Measurements from ENCODE around the gene GNG13. TPM values are rescaled to one million over a fixed set of nuclear protein-coding genes. Genes with fewer than 3 reads are reported as not detected.

The GNG13 gene
- total and polyA plus RNA-seq, 9 of the 15 experiments (the other 6 are each of a cell fraction or from before 2014, with no cell fraction given): not detected

DNA sequence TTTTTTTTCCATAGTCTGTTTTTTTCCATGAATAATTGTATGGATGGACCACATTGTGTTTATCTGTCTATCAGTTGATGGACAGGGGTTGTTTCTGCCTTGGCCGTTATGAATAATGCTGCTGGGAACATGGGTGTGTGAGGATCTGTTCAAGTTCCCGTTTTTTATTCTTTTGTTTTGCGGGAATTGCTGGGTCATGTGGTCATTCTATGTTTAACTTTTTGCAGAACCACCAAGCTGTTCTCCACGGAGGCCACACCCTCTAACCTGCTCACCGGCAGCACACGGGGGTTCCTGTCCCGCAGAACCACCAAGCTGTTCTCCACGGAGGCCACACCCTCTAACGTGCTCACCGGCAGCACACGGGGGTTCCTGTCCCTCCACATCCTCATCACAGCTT, 45.9 kb downstream of the GNG13 start:
- intact Hi-C loops (cut with micrococcal nuclease) (no loop called here), in situ Hi-C loops (cut with MboI) (no loop called here)
- 2% methylated on average over 11 of the region's 11 CpGs for WGBS (ENCODE audit: insufficient coverage, low coverage, missing lambda C conversion rate)
- no peaks in the 10 kb centered on the region for H3K9me3 ChIP-seq (replicated peaks; ENCODE audit: control insufficient read depth, insufficient read depth, low read depth, low read length)
- ChIA-PET CTCF (ENCODE audit: low intra/inter-chr PET ratio) (no interaction called here), POLR2A (interaction anchor here (1.1 to 1.5 kb wide), 2 partner anchors 18 to 19 kb away, joined by 4 read pairs; no protein-coding TSS in a partner anchor)
- H3K4me2 ChIP-seq (ENCODE audit: insufficient read depth, low read length): peak overlapping the region; percentile 49; the same call in 1 of the 2 replicates
- no TSS peak for BruUV-seq (replicated peaks)
- no peaks in the 10 kb centered on the region for H3K27me3 ChIP-seq (ENCODE audit: control insufficient read depth in 2 of 2, insufficient read depth in 2 of 2, low read length in 2 of 2)
- no peaks in the 10 kb centered on the region for H3K9me1 ChIP-seq (ENCODE audit: control insufficient read depth, insufficient read depth, low read length)
- no peaks in the 10 kb centered on the region for H3K36me3 ChIP-seq (ENCODE audit: control insufficient read depth, insufficient read depth, low read length)
- peak overlapping the region; percentile 68 for H2AFZ ChIP-seq (ENCODE audit: low read depth, low read length)
- H3K27ac ChIP-seq (ENCODE audit: extremely low read depth, low read depth, low read length): no peak overlapping the region
- ATAC-seq: no peak; the same call in 2 of the 3 replicates
- no peak overlapping the region; a peak in 1 of 4 replicates for H3K9ac ChIP-seq (ENCODE audit: insufficient read depth in 1 of 2, low read depth in 2 of 2, low read length in 2 of 2)
- H3K4me1 ChIP-seq (replicated peaks in 1 of 2; ENCODE audit: control insufficient read depth in 2 of 2, insufficient read depth in 2 of 2, low read length in 2 of 2): peaks cover 9 to 19% of the 10 kb centered on the region in 2 experiments; a peak in 4 of 5 replicates
- no peak for FAIRE-seq
- DNase-seq (ENCODE audit: extremely low read depth in 1 of 4, low spot score in 3 of 4): no peak
- H3K79me2 ChIP-seq (ENCODE audit: control insufficient read depth, insufficient read depth, low read length): no peaks in the 10 kb centered on the region
- H3K4me3 ChIP-seq: no peak overlapping the region
- H4K20me1 ChIP-seq (replicated peaks; ENCODE audit: control insufficient read depth, insufficient read depth, low read length): no peaks in the 10 kb centered on the region
- TF ChIP-seq NFE2 (IDR thresholded peaks at IDR 0.05; ENCODE audit: low read depth) (peak; percentile 38; the same call in 1 of the 2 replicates), SMARCE1 (IDR thresholded peaks at IDR 0.05) (0 out of 2 replicates have a peak, but pooled peaks have one; percentile 17), MEIS2 (IDR thresholded peaks at IDR 0.05; ENCODE audit: partially characterized antibody) (peak; percentile 38), BCL6 (CRISPR knock-in tag; IDR thresholded peaks at IDR 0.05) (no peak), FIP1L1 (IDR thresholded peaks at IDR 0.05; ENCODE audit: low read depth, low read length, poor library complexity, severe bottlenecking) (no peak), CTBP1 (IDR thresholded peaks at IDR 0.05; ENCODE audit: borderline replicate concordance) (0 out of 2 replicates have a peak, but pooled peaks have one; percentile 26), KAT7 (CRISPR knock-in tag; IDR thresholded peaks at IDR 0.05; ENCODE audit: borderline replicate concordance) (no peak), L3MBTL2 (IDR thresholded peaks at IDR 0.05) (peak; percentile 42; the same call in 1 of the 2 replicates), E2F3 (CRISPR knock-in tag; IDR thresholded peaks at IDR 0.05) (no peak), NRF1 (conservative IDR thresholded peaks at IDR 0.05 in 1 of 2, IDR thresholded peaks at IDR 0.05 in 1 of 2) (peak in 1 of 2 experiments; percentile 9; a peak in 1 of 4 replicates), FOXK2 (conservative IDR thresholded peaks at IDR 0.05 in 1 of 2, IDR thresholded peaks at IDR 0.05 in 1 of 2; ENCODE audit: low read depth in 2 of 2) (peak in 1 of 2 experiments; percentile 58; a peak in 1 of 4 replicates), NFXL1 (CRISPR knock-in tag; IDR thresholded peaks at IDR 0.05) (no peak), XRCC4 (IDR thresholded peaks at IDR 0.05; ENCODE audit: extremely low read depth, insufficient read depth, insufficient read length) (no peak)
- TF ChIP-seq, protein P1, sequence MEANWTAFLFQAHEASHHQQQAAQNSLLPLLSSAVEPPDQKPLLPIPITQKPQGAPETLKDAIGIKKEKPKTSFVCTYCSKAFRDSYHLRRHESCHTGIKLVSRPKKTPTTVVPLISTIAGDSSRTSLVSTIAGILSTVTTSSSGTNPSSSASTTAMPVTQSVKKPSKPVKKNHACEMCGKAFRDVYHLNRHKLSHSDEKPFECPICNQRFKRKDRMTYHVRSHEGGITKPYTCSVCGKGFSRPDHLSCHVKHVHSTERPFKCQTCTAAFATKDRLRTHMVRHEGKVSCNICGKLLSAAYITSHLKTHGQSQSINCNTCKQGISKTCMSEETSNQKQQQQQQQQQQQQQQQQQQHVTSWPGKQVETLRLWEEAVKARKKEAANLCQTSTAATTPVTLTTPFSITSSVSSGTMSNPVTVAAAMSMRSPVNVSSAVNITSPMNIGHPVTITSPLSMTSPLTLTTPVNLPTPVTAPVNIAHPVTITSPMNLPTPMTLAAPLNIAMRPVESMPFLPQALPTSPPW (CRISPR knock-in tag; IDR thresholded peaks at IDR 0.05): no peak
- TF ChIP-seq, protein P2, sequence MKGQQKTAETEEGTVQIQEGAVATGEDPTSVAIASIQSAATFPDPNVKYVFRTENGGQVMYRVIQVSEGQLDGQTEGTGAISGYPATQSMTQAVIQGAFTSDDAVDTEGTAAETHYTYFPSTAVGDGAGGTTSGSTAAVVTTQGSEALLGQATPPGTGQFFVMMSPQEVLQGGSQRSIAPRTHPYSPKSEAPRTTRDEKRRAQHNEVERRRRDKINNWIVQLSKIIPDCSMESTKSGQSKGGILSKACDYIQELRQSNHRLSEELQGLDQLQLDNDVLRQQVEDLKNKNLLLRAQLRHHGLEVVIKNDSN (CRISPR knock-in tag; IDR thresholded peaks at IDR 0.05): peak; percentile 49; the same call in 1 of the 2 replicates
- TF ChIP-seq, protein P3, sequence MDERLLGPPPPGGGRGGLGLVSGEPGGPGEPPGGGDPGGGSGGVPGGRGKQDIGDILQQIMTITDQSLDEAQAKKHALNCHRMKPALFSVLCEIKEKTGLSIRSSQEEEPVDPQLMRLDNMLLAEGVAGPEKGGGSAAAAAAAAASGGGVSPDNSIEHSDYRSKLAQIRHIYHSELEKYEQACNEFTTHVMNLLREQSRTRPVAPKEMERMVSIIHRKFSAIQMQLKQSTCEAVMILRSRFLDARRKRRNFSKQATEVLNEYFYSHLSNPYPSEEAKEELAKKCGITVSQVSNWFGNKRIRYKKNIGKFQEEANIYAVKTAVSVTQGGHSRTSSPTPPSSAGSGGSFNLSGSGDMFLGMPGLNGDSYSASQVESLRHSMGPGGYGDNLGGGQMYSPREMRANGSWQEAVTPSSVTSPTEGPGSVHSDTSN (CRISPR knock-in tag; IDR thresholded peaks at IDR 0.05; ENCODE audit: low read depth): peak; percentile 44; the same call in 1 of the 2 replicates
- TF ChIP-seq, protein P3 (tag; conservative IDR thresholded peaks at IDR 0.05; ENCODE audit: low read depth): 0 out of 2 replicates have a peak, but pooled peaks have one; percentile 10
- TF ChIP-seq, protein P4, sequence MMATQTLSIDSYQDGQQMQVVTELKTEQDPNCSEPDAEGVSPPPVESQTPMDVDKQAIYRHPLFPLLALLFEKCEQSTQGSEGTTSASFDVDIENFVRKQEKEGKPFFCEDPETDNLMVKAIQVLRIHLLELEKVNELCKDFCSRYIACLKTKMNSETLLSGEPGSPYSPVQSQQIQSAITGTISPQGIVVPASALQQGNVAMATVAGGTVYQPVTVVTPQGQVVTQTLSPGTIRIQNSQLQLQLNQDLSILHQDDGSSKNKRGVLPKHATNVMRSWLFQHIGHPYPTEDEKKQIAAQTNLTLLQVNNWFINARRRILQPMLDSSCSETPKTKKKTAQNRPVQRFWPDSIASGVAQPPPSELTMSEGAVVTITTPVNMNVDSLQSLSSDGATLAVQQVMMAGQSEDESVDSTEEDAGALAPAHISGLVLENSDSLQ (IDR thresholded peaks at IDR 0.05): peak; percentile 93

All from K562 (cell line).